HG02798 (cell line): Measurements from ENCODE around the gene INHBB.

Experiments
- ATAC-seq: cut with Tn5 transposase; IDR thresholded peaks from one replicate; pipeline ENCODE4 v1.9.1; 2021; ENCODE audit warnings: mild to moderate bottlenecking; ENCODE audit not compliant: unreplicated experiment, poor library complexity

Gene INHBB

GRCh38 chr2:120336749-120337148 is 9.2 kb upstream of the INHBB start:
- no peak for ATAC-seq

GRCh38 chr2:120338015-120338414 is 7.9 kb upstream of the INHBB start:
- no peak for ATAC-seq

GRCh38 chr2:120341977-120342376 is 4.0 kb upstream of the INHBB start:
- no peak for ATAC-seq

- no peak for ATAC-seq
Observed at GRCh38 chr2:120342446-120342845, 3.5 kb upstream of the INHBB start.

GRCh38 chr2:120343100-120343432 is 2.9 kb upstream of the INHBB start:
- ATAC-seq: peak; percentile 2

GRCh38 chr2:120343433-120344105 is 2.4 kb upstream of the INHBB start:
- peak; percentile 51 for ATAC-seq

GRCh38 chr2:120344214-120344975 is 1.5 kb upstream of the INHBB start:
- no peak for ATAC-seq

GRCh38 chr2:120344976-120345581 is 857 bp upstream of the INHBB start:
- ATAC-seq: no peak

- ATAC-seq: no peak
Observed at GRCh38 chr2:120345608-120346007, 328 bp upstream of the INHBB start.

GRCh38 chr2:120346667-120347358 is 877 bp downstream of the INHBB start:
- ATAC-seq: no peak

GRCh38 chr2:120347396-120348060 is 1.6 kb downstream of the INHBB start:
- ATAC-seq: no peak

GRCh38 chr2:120348134-120348736 is 2.3 kb downstream of the INHBB start:
- ATAC-seq: no peak

- ATAC-seq: no peak
Observed at GRCh38 chr2:120348737-120349439, 3.0 kb downstream of the INHBB start.

- no peak for ATAC-seq
Observed at GRCh38 chr2:120349440-120349921, 3.5 kb downstream of the INHBB start.

GRCh38 chr2:120350080-120350479 is 4.1 kb downstream of the INHBB start:
- ATAC-seq: no peak

- no peak for ATAC-seq
Observed at GRCh38 chr2:120350801-120351320, 4.9 kb downstream of the INHBB start.

- no peak for ATAC-seq
Observed at GRCh38 chr2:120352696-120353590, 7.0 kb downstream of the INHBB start.

GRCh38 chr2:120353591-120353898 is 7.6 kb downstream of the INHBB start:
- no peak for ATAC-seq
